ENCODE data around the gene GLOD5.

GRCh38 chrX:48790477-48790876 lies 28.9 kb downstream of the GLOD5 start:
- no peak for TF ChIP-seq PRDM10 (tag by site-specific recombination; IDR thresholded peaks at IDR 0.05)
- TF ChIP-seq, protein P1, sequence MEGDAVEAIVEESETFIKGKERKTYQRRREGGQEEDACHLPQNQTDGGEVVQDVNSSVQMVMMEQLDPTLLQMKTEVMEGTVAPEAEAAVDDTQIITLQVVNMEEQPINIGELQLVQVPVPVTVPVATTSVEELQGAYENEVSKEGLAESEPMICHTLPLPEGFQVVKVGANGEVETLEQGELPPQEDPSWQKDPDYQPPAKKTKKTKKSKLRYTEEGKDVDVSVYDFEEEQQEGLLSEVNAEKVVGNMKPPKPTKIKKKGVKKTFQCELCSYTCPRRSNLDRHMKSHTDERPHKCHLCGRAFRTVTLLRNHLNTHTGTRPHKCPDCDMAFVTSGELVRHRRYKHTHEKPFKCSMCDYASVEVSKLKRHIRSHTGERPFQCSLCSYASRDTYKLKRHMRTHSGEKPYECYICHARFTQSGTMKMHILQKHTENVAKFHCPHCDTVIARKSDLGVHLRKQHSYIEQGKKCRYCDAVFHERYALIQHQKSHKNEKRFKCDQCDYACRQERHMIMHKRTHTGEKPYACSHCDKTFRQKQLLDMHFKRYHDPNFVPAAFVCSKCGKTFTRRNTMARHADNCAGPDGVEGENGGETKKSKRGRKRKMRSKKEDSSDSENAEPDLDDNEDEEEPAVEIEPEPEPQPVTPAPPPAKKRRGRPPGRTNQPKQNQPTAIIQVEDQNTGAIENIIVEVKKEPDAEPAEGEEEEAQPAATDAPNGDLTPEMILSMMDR (tag by site-specific recombination; IDR thresholded peaks at IDR 0.05) = no peak
- TF ChIP-seq, protein P2, sequence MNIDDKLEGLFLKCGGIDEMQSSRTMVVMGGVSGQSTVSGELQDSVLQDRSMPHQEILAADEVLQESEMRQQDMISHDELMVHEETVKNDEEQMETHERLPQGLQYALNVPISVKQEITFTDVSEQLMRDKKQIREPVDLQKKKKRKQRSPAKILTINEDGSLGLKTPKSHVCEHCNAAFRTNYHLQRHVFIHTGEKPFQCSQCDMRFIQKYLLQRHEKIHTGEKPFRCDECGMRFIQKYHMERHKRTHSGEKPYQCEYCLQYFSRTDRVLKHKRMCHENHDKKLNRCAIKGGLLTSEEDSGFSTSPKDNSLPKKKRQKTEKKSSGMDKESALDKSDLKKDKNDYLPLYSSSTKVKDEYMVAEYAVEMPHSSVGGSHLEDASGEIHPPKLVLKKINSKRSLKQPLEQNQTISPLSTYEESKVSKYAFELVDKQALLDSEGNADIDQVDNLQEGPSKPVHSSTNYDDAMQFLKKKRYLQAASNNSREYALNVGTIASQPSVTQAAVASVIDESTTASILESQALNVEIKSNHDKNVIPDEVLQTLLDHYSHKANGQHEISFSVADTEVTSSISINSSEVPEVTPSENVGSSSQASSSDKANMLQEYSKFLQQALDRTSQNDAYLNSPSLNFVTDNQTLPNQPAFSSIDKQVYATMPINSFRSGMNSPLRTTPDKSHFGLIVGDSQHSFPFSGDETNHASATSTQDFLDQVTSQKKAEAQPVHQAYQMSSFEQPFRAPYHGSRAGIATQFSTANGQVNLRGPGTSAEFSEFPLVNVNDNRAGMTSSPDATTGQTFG (tag by site-specific recombination; IDR thresholded peaks at IDR 0.05; ENCODE audit: borderline replicate concordance) = no peak
- TF ChIP-seq ZNF18 (tag by site-specific recombination; IDR thresholded peaks at IDR 0.05) = no peak
- no peak for TF ChIP-seq ZNF121 (tag by site-specific recombination; IDR thresholded peaks at IDR 0.05)
- no peak for TF ChIP-seq ZNF837 (tag by site-specific recombination; IDR thresholded peaks at IDR 0.05)

All from HEK293 (cell line).